DND-41 (cell line): ENCODE data around the gene UBE2N.

ENCODE experiments used
- ATAC-seq: fragments of 200-7000 bp; cut with Tn5 transposase; 3 replicates; pipeline ENCODE4 v1.9.1; 2021; ENCODE audit warnings: low read depth; ENCODE audit not compliant: insufficient read depth
- DNase-seq: peaks from one replicate; pipeline ENCODE4 v3.0.0-alpha.2; 2020
- H2AFZ ChIP-seq: 2 replicates; pipeline ENCODE4 v1.6.0; 2012; ENCODE audit warnings: low read depth, low read length
- H3K27ac ChIP-seq: 2 replicates; pipeline ENCODE4 v1.5.1; 2012; ENCODE audit warnings: low read length, inconsistent platforms
- H3K27me3 ChIP-seq: fragments of 200-600 bp; sonication (generic); 2 replicates; pipeline ENCODE4 v1.6.0; 2012; ENCODE audit warnings: low read length, mild to moderate bottlenecking, inconsistent platforms; ENCODE audit not compliant: insufficient read depth, poor library complexity
- H3K36me3 ChIP-seq: 2 replicates; pipeline ENCODE4 v1.5.1; 2012; ENCODE audit warnings: low read length, inconsistent platforms; ENCODE audit not compliant: insufficient read depth
- H3K4me1 ChIP-seq: 2 replicates; pipeline ENCODE4 v1.5.1; 2012; ENCODE audit warnings: mild to moderate bottlenecking, low read length; ENCODE audit not compliant: insufficient read depth
- H3K4me2 ChIP-seq: 2 replicates; pipeline ENCODE4 v1.6.0; 2012; ENCODE audit warnings: mild to moderate bottlenecking, moderate library complexity, low read length, inconsistent platforms; ENCODE audit not compliant: insufficient read depth
- H3K4me3 ChIP-seq, 2 experiments: fragments of 200-600 bp in 1 of 2; shearing (Covaris generic) in 1 of 2; 2 replicates each; pipeline ENCODE4 v1.5.1; 2012 to 2016; ENCODE audit warnings: inconsistent platforms in 2 of 2, low read length in 2 of 2, mild to moderate bottlenecking in 2 of 2, low read depth in 1 of 2, moderate library complexity in 1 of 2
- H3K79me2 ChIP-seq: 2 replicates; pipeline ENCODE4 v1.6.0; 2012; ENCODE audit warnings: low read length, inconsistent platforms; ENCODE audit not compliant: insufficient read depth
- H3K9ac ChIP-seq: 2 replicates; pipeline ENCODE4 v1.6.0; 2012; ENCODE audit warnings: low read depth, mild to moderate bottlenecking, inconsistent platforms, low read length, moderate library complexity
- H3K9me3 ChIP-seq: 2 replicates; pipeline ENCODE4 v1.5.1; 2012; ENCODE audit warnings: low read length, moderate library complexity, mild to moderate bottlenecking, inconsistent platforms; ENCODE audit not compliant: insufficient read depth, severe bottlenecking
- H4K20me1 ChIP-seq: 2 replicates; pipeline ENCODE4 v1.6.0; 2012; ENCODE audit warnings: low read length; ENCODE audit not compliant: insufficient read depth
- EZH2 ChIP-seq: IDR thresholded peaks from 3 replicates; pipeline ENCODE4 v1.6.1; 2012; ENCODE audit warnings: borderline replicate concordance, low read depth, mild to moderate bottlenecking, moderate library complexity, low read length, inconsistent platforms; ENCODE audit not compliant: severe bottlenecking
- TF ChIP-seq, protein P1 (sequence below): IDR thresholded peaks from 2 replicates; pipeline ENCODE4 v1.5.1; 2012; ENCODE audit warnings: borderline replicate concordance, low read length, moderate library complexity, mild to moderate bottlenecking; ENCODE audit not compliant: poor library complexity, severe bottlenecking; ENCODE audit errors: extremely low read depth

The UBE2N gene

DNA sequence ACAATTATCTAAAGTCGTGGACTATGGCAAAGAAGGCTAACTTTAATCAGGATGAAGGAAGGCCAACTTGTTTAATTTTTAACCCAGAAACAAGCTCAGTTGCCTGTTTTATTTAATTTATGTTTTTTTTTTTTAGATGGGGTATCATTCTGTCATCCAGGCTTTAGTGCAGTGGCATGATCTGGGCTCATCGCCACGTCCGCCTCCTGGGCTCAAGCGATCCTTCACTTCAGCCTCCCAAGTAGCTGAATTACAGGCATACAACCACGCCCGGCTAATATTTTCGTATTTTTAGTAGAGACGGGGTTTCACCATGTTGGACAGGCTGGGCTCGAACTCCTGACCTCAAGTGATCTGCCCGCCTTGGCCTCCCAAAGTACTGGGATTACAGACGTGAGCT lies 44.3 kb downstream of the UBE2N start:
- Histone ChIP-seq H2AFZ (no peak overlapping the region), H3K79me2 (peaks cover 25% of the 10 kb centered on the region), H3K4me1 (no peaks in the 10 kb centered on the region), H3K27me3 (no peaks in the 10 kb centered on the region), H3K4me2 (no peak overlapping the region), H3K4me3 (no peak overlapping the region), H4K20me1 (peaks cover 12% of the 10 kb centered on the region; the same call in 1 of the 2 replicates), H3K9me3 (no peaks in the 10 kb centered on the region), H3K9ac (no peak overlapping the region), H3K27ac (no peak overlapping the region), H3K36me3 (peaks cover 43% of the 10 kb centered on the region)
- DNase-seq (no peak), ATAC-seq (no peak)
- TF ChIP-seq, protein P1, sequence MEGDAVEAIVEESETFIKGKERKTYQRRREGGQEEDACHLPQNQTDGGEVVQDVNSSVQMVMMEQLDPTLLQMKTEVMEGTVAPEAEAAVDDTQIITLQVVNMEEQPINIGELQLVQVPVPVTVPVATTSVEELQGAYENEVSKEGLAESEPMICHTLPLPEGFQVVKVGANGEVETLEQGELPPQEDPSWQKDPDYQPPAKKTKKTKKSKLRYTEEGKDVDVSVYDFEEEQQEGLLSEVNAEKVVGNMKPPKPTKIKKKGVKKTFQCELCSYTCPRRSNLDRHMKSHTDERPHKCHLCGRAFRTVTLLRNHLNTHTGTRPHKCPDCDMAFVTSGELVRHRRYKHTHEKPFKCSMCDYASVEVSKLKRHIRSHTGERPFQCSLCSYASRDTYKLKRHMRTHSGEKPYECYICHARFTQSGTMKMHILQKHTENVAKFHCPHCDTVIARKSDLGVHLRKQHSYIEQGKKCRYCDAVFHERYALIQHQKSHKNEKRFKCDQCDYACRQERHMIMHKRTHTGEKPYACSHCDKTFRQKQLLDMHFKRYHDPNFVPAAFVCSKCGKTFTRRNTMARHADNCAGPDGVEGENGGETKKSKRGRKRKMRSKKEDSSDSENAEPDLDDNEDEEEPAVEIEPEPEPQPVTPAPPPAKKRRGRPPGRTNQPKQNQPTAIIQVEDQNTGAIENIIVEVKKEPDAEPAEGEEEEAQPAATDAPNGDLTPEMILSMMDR: no peak

DNA sequence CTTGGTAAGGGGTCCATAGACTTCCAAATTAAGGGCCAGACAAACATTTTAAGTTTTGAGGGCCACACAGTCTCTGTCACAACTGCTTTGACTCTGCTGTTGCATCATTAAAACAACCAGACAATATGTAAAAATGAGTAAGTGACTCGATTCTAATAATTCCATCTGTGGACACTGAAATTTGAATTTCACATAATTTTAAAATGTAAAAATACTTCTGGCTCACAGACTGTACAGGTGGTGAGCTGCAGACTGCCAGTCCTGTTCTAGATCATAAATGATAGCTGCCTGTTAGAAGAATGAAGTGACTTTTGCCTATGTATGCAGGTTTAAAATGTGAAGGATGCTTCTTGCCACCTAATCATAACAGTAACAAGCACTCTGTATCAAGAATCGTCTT lies 48.3 kb downstream of the UBE2N start:
- no peak overlapping the region for H2AFZ ChIP-seq
- no peak overlapping the region for H3K27ac ChIP-seq
- H3K79me2 ChIP-seq: peaks cover 62% of the 10 kb centered on the region
- DNase-seq (no peak), ATAC-seq (no peak)
- TF ChIP-seq EZH2: no peak
- TF ChIP-seq, protein P1: no peak
- no peak overlapping the region for H3K9ac ChIP-seq
- peaks cover 36% of the 10 kb centered on the region; the same call in 1 of the 2 replicates for H4K20me1 ChIP-seq
- H3K9me3 ChIP-seq: no peaks in the 10 kb centered on the region
- peaks cover 39% of the 10 kb centered on the region for H3K36me3 ChIP-seq
- no peaks in the 10 kb centered on the region for H3K4me1 ChIP-seq
- H3K27me3 ChIP-seq: no peaks in the 10 kb centered on the region
- H3K4me2 ChIP-seq: no peak overlapping the region
- no peak overlapping the region for H3K4me3 ChIP-seq

DNA sequence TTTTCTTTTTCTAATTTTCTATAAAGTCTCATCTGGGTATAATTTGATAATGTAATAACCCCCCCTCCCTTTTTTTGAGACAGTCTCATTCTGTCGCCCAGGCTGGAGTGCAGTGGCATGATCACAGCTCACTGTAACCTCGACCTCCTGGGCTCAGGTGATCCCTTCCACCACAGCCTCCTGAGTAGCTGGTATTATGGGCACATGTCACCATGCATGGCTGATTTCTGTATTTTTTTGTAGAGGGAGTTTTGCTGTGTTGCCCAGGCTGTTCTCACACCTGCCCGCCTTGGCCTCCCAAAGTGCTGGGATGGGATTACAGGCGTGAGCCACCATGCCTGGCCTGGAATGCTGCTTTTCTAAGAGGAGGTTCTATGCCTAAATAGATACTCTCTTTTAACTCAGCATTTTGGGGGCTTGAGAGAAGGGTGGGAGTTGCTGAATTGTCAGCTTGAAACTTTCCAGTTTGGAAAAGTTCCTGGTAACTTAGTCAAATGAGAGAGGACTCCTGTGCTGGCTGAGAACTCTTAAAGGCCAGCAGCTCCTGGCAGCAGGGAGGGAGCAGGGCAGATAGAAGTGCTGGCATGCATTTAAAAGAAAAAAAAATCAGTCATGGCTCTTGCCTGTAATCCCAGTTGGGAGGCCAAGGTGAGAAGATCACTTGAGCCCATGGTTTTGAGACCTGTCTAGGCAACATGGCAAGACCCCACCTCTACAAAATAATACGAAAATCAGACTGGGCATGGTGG lies 51.0 kb downstream of the UBE2N start:
- Histone ChIP-seq H3K9ac (no peak overlapping the region), H3K36me3 (peaks cover 22% of the 10 kb centered on the region; the same call in 1 of the 2 replicates), H2AFZ (no peak overlapping the region), H3K4me1 (no peaks in the 10 kb centered on the region), H3K9me3 (no peaks in the 10 kb centered on the region), H3K4me2 (no peak overlapping the region), H3K27me3 (no peaks in the 10 kb centered on the region), H3K27ac (no peak overlapping the region; the same call in 1 of the 2 replicates), H3K4me3 (no peak overlapping the region), H3K79me2 (peaks cover 82% of the 10 kb centered on the region), H4K20me1 (peaks cover 38% of the 10 kb centered on the region; the same call in 1 of the 2 replicates)
- no peak for TF ChIP-seq EZH2
- TF ChIP-seq, protein P1: no peak
- ATAC-seq (no peak), DNase-seq (no peak)
